Measurements from ENCODE around the gene PPP1R3G.

Gene PPP1R3G

DNA sequence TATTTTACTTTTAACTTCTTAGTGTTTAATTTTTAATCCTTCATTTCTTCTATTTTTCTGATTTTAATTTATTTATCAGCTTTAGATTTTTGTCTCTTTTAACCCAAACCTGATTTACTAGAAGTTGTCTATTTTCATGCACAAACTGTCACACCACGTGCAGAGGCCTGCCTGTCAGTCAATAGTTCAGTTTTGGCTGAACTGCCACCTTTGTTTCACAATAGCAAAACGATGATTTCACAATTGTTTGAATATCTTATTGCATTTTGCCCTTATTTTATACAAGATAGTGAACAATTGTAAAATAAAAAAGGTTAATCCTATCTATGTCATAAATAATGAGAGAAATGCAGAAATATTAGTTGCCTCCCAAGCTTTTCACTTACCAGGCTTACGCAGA, 24.0 kb upstream of the PPP1R3G start:
- Histone ChIP-seq H2BK12ac (ENCODE audit: low read length) (no peak overlapping the region), H3K23ac (ENCODE audit: low read length) (no peak overlapping the region), H3K9ac (ENCODE audit: low read length) (no peak overlapping the region), H3K4ac (ENCODE audit: low read depth, low read length) (no peak overlapping the region), H3K18ac (ENCODE audit: low read length) (no peak overlapping the region), H3K4me1 (ENCODE audit: control insufficient read depth in 1 of 2, insufficient read depth in 2 of 2, low read length in 2 of 2) (peaks cover 0 to 3% of the 10 kb centered on the region in 2 experiments), H4K8ac (ENCODE audit: low read depth, low read length) (no peak overlapping the region), H2AK5ac (ENCODE audit: low read length) (no peak overlapping the region), H3K14ac (ENCODE audit: low read length) (no peak overlapping the region), H3K79me1 (ENCODE audit: low read length) (no peaks in the 10 kb centered on the region), H3K9me3 (ENCODE audit: insufficient read depth, low read depth, low read length) (no peaks in the 10 kb centered on the region), H3K4me3 (ENCODE audit: low read depth, low read length) (no peak overlapping the region), H4K91ac (ENCODE audit: low read depth, low read length) (no peak overlapping the region), H2BK5ac (ENCODE audit: low read depth, low read length, poor library complexity) (no peak overlapping the region), H3K27me3 (ENCODE audit: insufficient read depth, low read length) (no peaks in the 10 kb centered on the region), H2AFZ (ENCODE audit: insufficient read depth, low read length, poor library complexity) (no peak overlapping the region), H3K27ac (ENCODE audit: low read depth, low read length) (no peak overlapping the region), H3K36me3 (ENCODE audit: control insufficient read depth in 1 of 2, insufficient read depth in 2 of 2, low read length in 2 of 2) (no peaks in the 10 kb centered on the region), H3K79me2 (ENCODE audit: control insufficient read depth, insufficient read depth, low read length, poor library complexity) (no peaks in the 10 kb centered on the region), H2BK120ac (ENCODE audit: insufficient read depth, low read length, poor library complexity) (no peak overlapping the region), H3K4me2 (ENCODE audit: low read length) (no peak overlapping the region), H4K12ac (ENCODE audit: low read depth, low read length) (no peak overlapping the region)
- no CpG with 5 or more reads among the region's 3 CpGs for WGBS (ENCODE audit: extremely low coverage, insufficient coverage, insufficient read length)
- DNase-seq = no peak

GRCh38 chr6:5063617-5064016, 21.5 kb upstream of the PPP1R3G start:
- H2BK12ac ChIP-seq (ENCODE audit: low read length) = no peak overlapping the region
- WGBS (ENCODE audit: extremely low coverage, insufficient coverage, insufficient read length) = no CpG with 5 or more reads among the region's 8 CpGs
- no peak overlapping the region for H2BK120ac ChIP-seq (ENCODE audit: insufficient read depth, low read length, poor library complexity)
- no peak overlapping the region for H4K91ac ChIP-seq (ENCODE audit: low read depth, low read length)
- H3K27ac ChIP-seq (ENCODE audit: low read depth, low read length) = no peak overlapping the region
- no peaks in the 10 kb centered on the region for H3K9me3 ChIP-seq (ENCODE audit: insufficient read depth, low read depth, low read length)
- no peaks in the 10 kb centered on the region for H3K4me1 ChIP-seq (ENCODE audit: control insufficient read depth in 1 of 2, insufficient read depth in 2 of 2, low read length in 2 of 2)
- no peak overlapping the region for H2AK5ac ChIP-seq (ENCODE audit: low read length)
- H4K12ac ChIP-seq (ENCODE audit: low read depth, low read length) = no peak overlapping the region
- H3K27me3 ChIP-seq (ENCODE audit: insufficient read depth, low read length) = no peaks in the 10 kb centered on the region
- no peaks in the 10 kb centered on the region for H3K79me1 ChIP-seq (ENCODE audit: low read length)
- no peak overlapping the region for H3K14ac ChIP-seq (ENCODE audit: low read length)
- no peak overlapping the region for H3K4me2 ChIP-seq (ENCODE audit: low read length)
- H3K9ac ChIP-seq (ENCODE audit: low read length) = no peak overlapping the region
- no peaks in the 10 kb centered on the region for H3K79me2 ChIP-seq (ENCODE audit: control insufficient read depth, insufficient read depth, low read length, poor library complexity)
- no peak overlapping the region for H3K23ac ChIP-seq (ENCODE audit: low read length)
- no peak for DNase-seq
- no peaks in the 10 kb centered on the region for H3K36me3 ChIP-seq (ENCODE audit: control insufficient read depth in 1 of 2, insufficient read depth in 2 of 2, low read length in 2 of 2)
- H2AFZ ChIP-seq (ENCODE audit: insufficient read depth, low read length, poor library complexity) = no peak overlapping the region
- H3K4me3 ChIP-seq (ENCODE audit: low read depth, low read length) = peak overlapping the region; percentile 47
- H2BK5ac ChIP-seq (ENCODE audit: low read depth, low read length, poor library complexity) = no peak overlapping the region
- H4K8ac ChIP-seq (ENCODE audit: low read depth, low read length) = no peak overlapping the region
- no peak overlapping the region for H3K4ac ChIP-seq (ENCODE audit: low read depth, low read length)
- no peak overlapping the region for H3K18ac ChIP-seq (ENCODE audit: low read length)

DNA sequence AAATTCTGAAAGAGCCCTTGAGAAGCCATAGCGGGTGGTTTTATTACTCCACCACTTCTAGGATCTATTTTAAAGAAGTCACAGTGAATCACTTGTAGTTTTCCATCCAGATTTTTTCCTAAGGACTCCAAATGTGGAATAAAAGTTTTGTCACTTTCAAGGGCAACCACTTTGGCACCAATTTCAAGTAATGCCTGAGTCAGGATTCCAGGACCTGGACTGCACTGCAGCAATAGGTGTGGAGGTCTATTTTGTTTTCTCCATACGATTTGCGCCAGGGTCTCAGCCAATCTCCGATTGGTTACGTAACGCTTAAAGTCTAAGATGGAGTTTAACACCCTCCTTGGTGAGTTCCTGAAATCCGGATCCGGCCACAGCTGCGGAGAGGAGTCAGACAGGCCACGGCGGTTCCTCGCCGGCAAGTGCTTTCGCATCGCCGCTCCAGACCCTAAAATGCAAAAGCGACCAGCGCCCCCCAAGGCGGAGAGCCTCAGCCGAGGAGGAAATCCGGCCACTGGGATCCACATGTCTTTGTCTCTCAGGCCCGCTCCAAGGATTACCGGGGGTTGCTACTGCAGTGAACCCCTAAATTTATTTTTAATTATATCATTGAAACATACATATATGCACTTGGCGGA, 18.6 kb upstream of the PPP1R3G start:
- no peaks in the 10 kb centered on the region for H3K36me3 ChIP-seq (ENCODE audit: control insufficient read depth in 1 of 2, insufficient read depth in 2 of 2, low read length in 2 of 2)
- no peak for DNase-seq
- no peak overlapping the region for H2BK12ac ChIP-seq (ENCODE audit: low read length)
- no peaks in the 10 kb centered on the region for H3K27me3 ChIP-seq (ENCODE audit: insufficient read depth, low read length)
- no CpG with 5 or more reads among the region's 24 CpGs for WGBS (ENCODE audit: extremely low coverage, insufficient coverage, insufficient read length)
- no peak overlapping the region for H3K14ac ChIP-seq (ENCODE audit: low read length)
- peaks cover 1% of the 10 kb centered on the region for H3K9me3 ChIP-seq (ENCODE audit: insufficient read depth, low read depth, low read length)
- H3K9ac ChIP-seq (ENCODE audit: low read length) = no peak overlapping the region
- no peak overlapping the region for H2AFZ ChIP-seq (ENCODE audit: insufficient read depth, low read length, poor library complexity)
- no peak overlapping the region for H4K12ac ChIP-seq (ENCODE audit: low read depth, low read length)
- no peak overlapping the region for H2BK5ac ChIP-seq (ENCODE audit: low read depth, low read length, poor library complexity)
- H3K18ac ChIP-seq (ENCODE audit: low read length) = no peak overlapping the region
- no peak overlapping the region for H4K91ac ChIP-seq (ENCODE audit: low read depth, low read length)
- no peak overlapping the region for H3K4me2 ChIP-seq (ENCODE audit: low read length)
- no peak overlapping the region for H2AK5ac ChIP-seq (ENCODE audit: low read length)
- no peak overlapping the region for H4K8ac ChIP-seq (ENCODE audit: low read depth, low read length)
- H3K23ac ChIP-seq (ENCODE audit: low read length) = no peak overlapping the region
- no peak overlapping the region for H3K27ac ChIP-seq (ENCODE audit: low read depth, low read length)
- H3K4ac ChIP-seq (ENCODE audit: low read depth, low read length) = no peak overlapping the region
- no peaks in the 10 kb centered on the region for H3K4me1 ChIP-seq (ENCODE audit: control insufficient read depth in 1 of 2, insufficient read depth in 2 of 2, low read length in 2 of 2)
- H3K4me3 ChIP-seq (ENCODE audit: low read depth, low read length) = no peak overlapping the region
- H3K79me1 ChIP-seq (ENCODE audit: low read length) = no peaks in the 10 kb centered on the region
- H3K79me2 ChIP-seq (ENCODE audit: control insufficient read depth, insufficient read depth, low read length, poor library complexity) = no peaks in the 10 kb centered on the region
- no peak overlapping the region for H2BK120ac ChIP-seq (ENCODE audit: insufficient read depth, low read length, poor library complexity)

DNA sequence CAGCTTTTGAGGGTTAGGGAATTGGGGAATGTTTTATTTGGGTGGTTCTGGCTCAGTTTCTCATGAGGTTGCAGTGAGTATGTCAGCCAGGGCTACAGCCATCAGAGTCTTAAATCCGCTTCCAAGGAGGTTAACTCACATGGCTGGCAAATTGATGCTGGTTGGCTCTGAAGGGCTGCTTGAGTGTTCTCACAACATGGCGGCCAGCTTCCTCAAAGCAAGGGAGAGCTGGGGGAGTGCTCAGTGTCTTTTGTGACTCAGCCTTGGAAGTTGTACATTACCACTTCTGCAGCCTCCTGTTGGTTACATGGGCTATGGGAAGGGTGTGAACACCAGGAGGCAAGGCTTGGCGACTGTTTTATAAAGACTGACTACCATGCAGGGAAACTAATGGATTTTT, 17.8 kb upstream of the PPP1R3G start:
- no CpG with 5 or more reads among the region's 3 CpGs for WGBS (ENCODE audit: extremely low coverage, insufficient coverage, insufficient read length)
- no peak overlapping the region for H3K4ac ChIP-seq (ENCODE audit: low read depth, low read length)
- no peak overlapping the region for H2AK5ac ChIP-seq (ENCODE audit: low read length)

More for the DNA sequence above, 17.8 kb upstream of the PPP1R3G start:
- H3K18ac ChIP-seq (ENCODE audit: low read length) = no peak overlapping the region
- no peak overlapping the region for H3K23ac ChIP-seq (ENCODE audit: low read length)
- no peak overlapping the region for H4K8ac ChIP-seq (ENCODE audit: low read depth, low read length)
- H2AFZ ChIP-seq (ENCODE audit: insufficient read depth, low read length, poor library complexity) = no peak overlapping the region
- H3K27ac ChIP-seq (ENCODE audit: low read depth, low read length) = no peak overlapping the region
- H2BK12ac ChIP-seq (ENCODE audit: low read length) = no peak overlapping the region
- H3K79me1 ChIP-seq (ENCODE audit: low read length) = no peaks in the 10 kb centered on the region
- DNase-seq = no peak
- no peaks in the 10 kb centered on the region for H3K27me3 ChIP-seq (ENCODE audit: insufficient read depth, low read length)
- H4K12ac ChIP-seq (ENCODE audit: low read depth, low read length) = no peak overlapping the region
- H2BK120ac ChIP-seq (ENCODE audit: insufficient read depth, low read length, poor library complexity) = no peak overlapping the region
- no peak overlapping the region for H3K4me3 ChIP-seq (ENCODE audit: low read depth, low read length)
- no peaks in the 10 kb centered on the region for H3K79me2 ChIP-seq (ENCODE audit: control insufficient read depth, insufficient read depth, low read length, poor library complexity)
- H4K91ac ChIP-seq (ENCODE audit: low read depth, low read length) = no peak overlapping the region
- H3K4me1 ChIP-seq (ENCODE audit: control insufficient read depth in 1 of 2, insufficient read depth in 2 of 2, low read length in 2 of 2) = no peaks in the 10 kb centered on the region
- H3K9ac ChIP-seq (ENCODE audit: low read length) = no peak overlapping the region
- H3K9me3 ChIP-seq (ENCODE audit: insufficient read depth, low read depth, low read length) = peaks cover 1% of the 10 kb centered on the region
- H3K14ac ChIP-seq (ENCODE audit: low read length) = no peak overlapping the region
- no peak overlapping the region for H3K4me2 ChIP-seq (ENCODE audit: low read length)
- H2BK5ac ChIP-seq (ENCODE audit: low read depth, low read length, poor library complexity) = no peak overlapping the region
- no peaks in the 10 kb centered on the region for H3K36me3 ChIP-seq (ENCODE audit: control insufficient read depth in 1 of 2, insufficient read depth in 2 of 2, low read length in 2 of 2)

Measured in trophoblast cell (in vitro differentiated cells and primary cell).